NCI-H146 (cell line): ENCODE results near the gene LAMB4.

Experiments
- DNase-seq: peaks from one replicate; lab custom pipeline; 2025; lab: John Stamatoyannopoulos, UW

LAMB4 gene

GRCh38 chr7:108142180-108142579 is 12.0 kb upstream of the LAMB4 start:
- DNase-seq = no peak

GRCh38 chr7:108140671-108141070 is 10.5 kb upstream of the LAMB4 start:
- no peak for DNase-seq

- no peak for DNase-seq
These were observed 8.8 kb upstream of the LAMB4 start for GRCh38 chr7:108138911-108139310.

- DNase-seq = no peak
These were observed 7.8 kb upstream of the LAMB4 start for GRCh38 chr7:108137993-108138392.

- no peak for DNase-seq
These were observed 6.9 kb upstream of the LAMB4 start for GRCh38 chr7:108137040-108137439.

GRCh38 chr7:108136191-108136688 is 6.1 kb upstream of the LAMB4 start:
- DNase-seq = no peak

GRCh38 chr7:108135446-108136190 is 5.5 kb upstream of the LAMB4 start:
- no peak for DNase-seq

- no peak for DNase-seq
These were observed 4.3 kb upstream of the LAMB4 start for GRCh38 chr7:108134486-108134885.

GRCh38 chr7:108132551-108133265 is 2.5 kb upstream of the LAMB4 start:
- peak; percentile 11 for DNase-seq

GRCh38 chr7:108129018-108129965 is 869 bp downstream of the LAMB4 start:
- DNase-seq = peak; percentile 14

- DNase-seq = no peak
These were observed 1.6 kb downstream of the LAMB4 start for GRCh38 chr7:108128514-108128913.

GRCh38 chr7:108127461-108127860 is 2.7 kb downstream of the LAMB4 start:
- no peak for DNase-seq

- no peak for DNase-seq
These were observed 5.3 kb downstream of the LAMB4 start for GRCh38 chr7:108124820-108125219.

GRCh38 chr7:108122181-108122580 is 8.0 kb downstream of the LAMB4 start:
- DNase-seq = no peak

GRCh38 chr7:108120933-108121332 is 9.2 kb downstream of the LAMB4 start:
- DNase-seq = no peak

GRCh38 chr7:108120196-108120595 is 10.0 kb downstream of the LAMB4 start:
- no peak for DNase-seq

GRCh38 chr7:108118959-108119358 is 11.2 kb downstream of the LAMB4 start:
- DNase-seq = no peak

GRCh38 chr7:108114117-108114841 is 15.9 kb downstream of the LAMB4 start:
- DNase-seq = peak; percentile 62

- DNase-seq = no peak
These were observed 17.5 kb downstream of the LAMB4 start for GRCh38 chr7:108112683-108113082.

- DNase-seq = peak; percentile 24
These were observed 20.8 kb downstream of the LAMB4 start for GRCh38 chr7:108109221-108109908.

- DNase-seq = no peak
These were observed 22.0 kb downstream of the LAMB4 start for GRCh38 chr7:108108131-108108530.
